GM19025 (cell line): ENCODE data around the gene TGM2.
"Not testable (repeated sequence)": the region's sequence is repeated elsewhere in the genome, so short reads cannot be mapped to it uniquely, and the experiment has no call there.

Experiments
- ATAC-seq: cut with Tn5 transposase; IDR thresholded peaks from one replicate; pipeline ENCODE4 v1.9.1; 2021; ENCODE audit warnings: mild to moderate bottlenecking, low read depth, moderate library complexity; ENCODE audit not compliant: unreplicated experiment

Gene TGM2

DNA sequence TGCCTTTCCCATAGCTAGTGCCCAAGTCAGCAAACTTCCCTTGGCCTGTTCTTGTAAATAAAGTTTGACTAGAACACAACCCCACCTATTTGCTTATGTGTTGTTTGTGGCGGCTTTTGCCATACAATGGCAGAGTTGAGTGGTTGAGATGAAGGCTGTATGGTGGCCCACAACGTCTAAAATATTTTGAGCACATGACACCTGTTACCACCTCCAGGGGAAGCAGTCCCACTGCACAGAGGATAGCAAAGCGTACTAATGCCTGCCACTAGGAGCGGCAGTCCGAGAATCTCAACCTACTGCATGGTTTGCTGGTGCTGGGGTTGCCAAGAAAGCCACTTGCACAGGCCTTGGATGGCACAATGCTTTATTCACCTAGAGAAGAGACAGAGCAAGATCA lies 58.6 kb downstream of the TGM2 start:
- no peak for ATAC-seq

DNA sequence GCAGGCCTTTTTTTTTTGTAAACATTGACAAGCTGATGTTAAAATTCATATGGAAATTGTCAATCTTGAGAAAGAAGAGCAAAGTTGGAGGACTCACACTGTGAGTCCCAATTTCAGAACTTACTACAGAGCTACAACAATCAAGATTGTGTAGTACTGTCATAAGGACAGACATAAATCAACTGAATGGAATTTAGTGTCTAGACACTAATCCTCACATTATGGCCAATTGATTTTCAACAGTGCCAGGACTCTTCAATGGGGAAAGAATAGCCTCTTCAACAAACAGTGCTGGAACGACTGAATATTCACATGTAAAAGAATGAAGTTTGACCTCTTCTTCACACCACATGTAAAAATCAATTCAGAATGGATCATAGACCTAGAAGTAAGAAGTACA lies 60.8 kb downstream of the TGM2 start:
- no peak for ATAC-seq

- ATAC-seq = not testable (repeated sequence)
Measured at GRCh38 chr20:38102206-38102605, 62.9 kb downstream of the TGM2 start.

GRCh38 chr20:38098952-38099351 lies 66.1 kb downstream of the TGM2 start:
- no peak for ATAC-seq

DNA sequence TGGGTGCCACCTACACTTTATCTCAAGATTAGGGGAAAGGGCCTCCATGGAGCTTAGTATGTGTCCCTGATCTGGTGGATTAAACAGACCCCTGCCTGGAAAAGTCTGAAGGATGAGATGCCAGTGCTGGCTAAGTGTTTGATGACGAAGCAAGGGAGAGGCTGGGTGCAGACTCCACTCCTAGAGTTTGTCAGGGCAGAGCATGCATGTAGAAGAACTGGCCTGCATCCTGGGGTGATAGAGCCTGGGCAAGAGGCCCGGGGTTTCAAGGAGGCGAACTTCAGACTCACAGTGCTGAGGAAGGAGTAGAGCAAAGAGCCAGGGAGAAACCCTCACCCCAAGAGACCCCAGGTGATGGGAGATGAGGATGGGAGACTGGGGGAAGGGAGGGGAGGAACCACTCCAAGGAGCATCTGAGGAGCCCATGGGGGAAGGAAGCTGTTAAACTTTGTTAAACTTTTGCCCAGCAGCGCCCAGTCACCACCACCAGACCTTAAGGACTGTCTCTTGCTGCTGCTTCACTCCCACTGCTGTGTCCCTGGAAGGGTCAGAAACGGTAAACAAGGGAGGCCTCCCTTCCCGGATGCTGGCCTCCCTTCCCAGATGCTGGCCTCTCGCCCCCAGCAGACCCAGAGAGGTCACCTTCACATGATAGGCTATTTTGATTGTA lies 69.9 kb downstream of the TGM2 start:
- ATAC-seq = no peak

DNA sequence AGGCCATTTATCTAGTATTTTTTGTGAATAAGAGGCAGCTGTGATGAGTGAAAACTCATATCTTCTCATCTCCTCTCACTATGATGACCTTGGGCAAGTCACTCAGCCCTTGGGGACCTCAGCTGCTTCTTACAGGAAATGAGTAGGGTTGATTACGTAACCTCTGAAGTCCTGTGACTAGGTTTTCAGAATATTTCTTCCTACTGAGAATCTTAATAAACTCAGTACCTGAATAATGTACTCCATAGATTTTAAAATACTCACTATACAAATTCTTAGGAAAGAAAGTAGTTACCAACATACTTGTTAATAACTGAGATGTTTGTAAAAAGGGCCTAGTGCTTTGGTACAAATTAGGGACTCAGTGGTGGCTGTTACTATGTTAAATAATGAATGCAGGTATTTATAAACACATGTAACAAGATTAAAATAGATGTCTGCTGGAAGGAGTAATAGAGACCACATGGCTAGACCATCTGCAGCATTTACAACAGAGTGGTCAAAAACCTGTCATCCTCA lies 70.6 kb downstream of the TGM2 start:
- ATAC-seq = peak; percentile 58

DNA sequence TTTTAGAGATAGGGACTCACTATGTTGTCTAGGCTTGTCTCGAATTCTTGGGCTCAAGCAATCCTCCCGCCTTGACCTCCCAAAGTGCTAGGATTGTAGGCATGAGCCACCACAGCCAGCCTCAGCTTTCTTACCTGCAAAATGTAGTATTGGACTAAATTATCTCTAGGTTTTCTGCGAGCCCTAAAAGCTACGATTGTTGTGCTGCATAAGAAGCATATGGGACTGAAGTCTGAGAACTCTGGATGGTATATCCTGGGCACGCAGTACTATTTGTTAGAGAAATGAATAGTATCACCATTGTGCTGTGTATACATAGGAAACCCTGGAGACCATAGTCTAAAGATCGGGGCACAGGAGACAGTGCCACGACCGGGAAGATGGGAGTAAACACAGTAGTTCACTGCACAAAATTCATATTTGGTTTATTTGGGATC lies 71.4 kb downstream of the TGM2 start:
- ATAC-seq = no peak

GRCh38 chr20:38092915-38093314 lies 72.2 kb downstream of the TGM2 start:
- ATAC-seq = no peak

DNA sequence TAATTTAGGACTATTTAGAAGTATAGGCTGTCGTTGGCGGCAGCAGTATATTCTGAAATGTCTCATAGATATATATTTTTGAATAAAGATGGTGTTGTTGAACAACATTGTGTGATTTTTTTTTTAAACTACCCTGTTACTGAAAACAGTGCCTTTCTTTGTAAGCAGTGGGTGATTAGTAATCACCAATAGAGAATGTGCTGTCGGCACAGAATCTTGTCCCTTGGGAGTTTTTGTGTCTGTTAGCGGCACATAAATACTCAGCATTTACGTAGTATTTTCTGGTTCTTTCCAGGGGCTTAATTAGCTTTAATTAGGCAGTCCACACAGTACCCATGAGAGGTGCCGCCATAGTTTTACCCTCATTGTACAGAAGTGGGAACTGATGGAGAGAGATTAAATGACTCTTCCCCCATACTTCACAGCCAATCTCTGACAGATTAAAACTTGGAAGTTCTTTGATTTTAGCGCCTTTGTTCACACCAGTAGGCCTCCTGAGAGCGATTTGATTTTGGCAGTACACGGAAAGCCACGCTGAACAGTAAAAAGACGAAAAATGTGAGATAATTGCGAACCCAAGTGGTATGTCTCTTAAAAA lies 72.7 kb downstream of the TGM2 start:
- ATAC-seq = no peak

DNA sequence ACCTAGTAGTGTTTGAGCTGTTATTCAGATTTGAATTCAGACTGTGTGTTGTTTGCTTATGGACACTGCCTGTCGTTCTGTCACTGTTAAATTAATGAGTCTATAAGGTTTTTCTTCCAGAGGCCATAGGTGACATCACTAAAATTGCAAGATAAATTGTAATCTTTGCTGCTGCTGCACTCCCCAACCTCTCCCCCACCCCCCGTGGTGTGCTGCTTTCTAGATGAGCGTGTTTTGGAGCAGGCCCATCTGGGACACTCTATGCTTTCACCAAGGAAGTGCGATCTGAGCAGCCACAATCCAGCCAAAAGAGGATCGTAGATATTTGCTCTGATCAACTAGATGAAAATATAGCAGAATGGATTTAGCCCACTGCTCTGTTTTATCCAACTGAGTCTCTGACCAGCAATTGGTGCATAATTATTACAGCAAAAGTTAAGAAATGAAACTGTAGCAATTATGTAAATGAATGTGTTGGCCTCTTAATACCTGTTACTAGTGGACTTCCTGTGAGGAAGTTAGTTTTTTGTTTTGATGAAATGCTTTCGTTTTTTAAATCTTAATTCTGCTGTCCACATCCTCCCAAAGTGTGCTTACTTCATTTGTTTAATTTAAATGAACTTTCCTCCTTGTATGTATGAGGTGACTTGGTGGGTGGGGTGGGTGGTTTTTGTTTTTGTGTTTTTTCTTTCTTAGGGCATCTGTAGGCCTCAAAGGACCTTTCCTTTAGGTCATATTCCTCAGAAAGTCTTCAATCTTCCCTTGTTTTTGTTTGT lies 73.4 kb downstream of the TGM2 start:
- peak; percentile 48 for ATAC-seq

DNA sequence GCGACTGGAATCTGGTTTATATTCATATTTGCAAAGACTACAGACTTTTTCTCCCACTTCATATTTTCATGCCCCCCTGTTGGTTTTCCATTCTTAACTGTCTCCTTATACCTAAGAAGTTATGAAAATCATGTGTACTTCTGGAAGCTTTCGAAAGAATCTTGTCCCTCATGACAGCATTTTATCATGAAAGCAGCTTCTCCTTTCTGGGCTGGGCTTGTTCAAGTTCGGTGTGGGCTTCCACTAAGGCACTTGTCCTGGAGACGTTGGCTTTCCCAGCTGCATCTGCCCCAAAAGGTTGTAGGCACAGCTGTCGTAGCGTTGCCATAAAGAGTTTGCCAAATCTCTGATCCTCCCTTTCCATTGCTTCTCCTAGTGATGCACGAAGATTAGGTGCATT lies 75.0 kb downstream of the TGM2 start:
- no peak for ATAC-seq

GRCh38 chr20:38089500-38089899 lies 75.6 kb downstream of the TGM2 start:
- no peak for ATAC-seq

- no peak for ATAC-seq
Measured at GRCh38 chr20:38085026-38085425, 80.0 kb downstream of the TGM2 start.

GRCh38 chr20:38084425-38084951 lies 80.6 kb downstream of the TGM2 start:
- no peak for ATAC-seq

- ATAC-seq = no peak
Measured at GRCh38 chr20:38083338-38084048, 81.6 kb downstream of the TGM2 start.

DNA sequence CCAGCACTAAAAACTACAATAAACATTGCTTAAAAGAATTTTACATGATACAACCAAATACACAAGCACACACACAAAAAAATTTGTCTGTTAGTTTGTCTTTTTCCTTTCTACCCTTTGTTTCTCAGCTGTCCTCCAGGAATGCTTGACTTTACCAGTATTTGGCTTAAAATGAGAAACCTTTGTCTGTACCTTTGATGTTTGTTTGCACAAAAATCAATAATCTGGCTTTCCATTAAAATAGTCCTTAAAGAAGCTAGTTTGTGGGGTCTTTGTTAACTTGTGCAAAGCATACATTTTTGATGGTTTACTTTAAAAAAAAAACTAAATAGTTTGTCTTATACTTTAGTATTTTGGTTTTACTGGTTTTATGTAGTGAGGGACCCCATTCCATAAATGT lies 82.2 kb downstream of the TGM2 start:
- ATAC-seq = no peak

DNA sequence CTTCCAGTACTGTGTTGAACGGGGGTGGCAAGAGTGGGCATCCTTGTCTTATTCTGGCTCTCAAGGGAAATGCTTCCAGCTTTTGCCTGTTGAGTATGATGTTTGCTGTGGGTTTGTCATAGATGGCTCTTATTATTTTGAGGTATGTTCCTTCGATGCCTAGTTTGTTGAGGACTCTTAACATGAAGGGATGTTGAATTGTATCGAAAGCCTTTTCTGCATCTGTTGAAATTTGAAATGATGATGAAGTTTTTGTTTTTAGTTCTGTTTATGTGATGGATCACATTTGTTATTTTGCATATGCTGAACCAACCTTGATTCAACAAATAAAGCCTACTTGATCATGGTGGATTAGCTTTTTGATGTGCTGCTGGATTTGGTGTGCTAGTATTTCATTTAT lies 83.5 kb downstream of the TGM2 start:
- no peak for ATAC-seq

GRCh38 chr20:38079353-38079752 lies 85.7 kb downstream of the TGM2 start:
- no peak for ATAC-seq

DNA sequence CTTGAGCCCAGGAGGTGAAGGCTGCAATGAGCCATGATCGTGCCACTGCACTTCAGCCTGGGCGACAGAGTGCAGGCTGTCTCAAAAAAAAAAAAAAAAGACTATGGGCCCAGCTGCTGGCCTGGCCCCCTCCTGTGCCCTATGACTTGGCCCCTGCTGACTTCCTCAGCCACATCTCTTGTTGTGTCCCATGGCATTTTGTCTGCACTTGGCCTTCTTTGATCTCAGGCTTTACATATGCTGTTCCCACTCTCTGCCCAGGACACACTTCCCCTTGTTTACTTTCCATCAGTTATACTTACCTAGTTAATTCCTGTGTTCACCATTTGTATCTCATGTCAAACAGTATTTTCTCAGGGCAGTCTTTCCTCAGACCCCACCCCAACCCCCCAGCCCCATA lies 87.0 kb downstream of the TGM2 start:
- no peak for ATAC-seq
